GM18867 (cell line): Measurements from ENCODE around the gene ESR2.
"Not testable (repeated sequence)": the region's sequence is repeated elsewhere in the genome, so short reads cannot be mapped to it uniquely, and the experiment has no call there.

Source experiments
- ATAC-seq: cut with Tn5 transposase; IDR thresholded peaks from one replicate; pipeline ENCODE4 v1.9.1; 2021; ENCODE audit warnings: mild to moderate bottlenecking, moderate library complexity; ENCODE audit not compliant: unreplicated experiment

Gene ESR2

DNA sequence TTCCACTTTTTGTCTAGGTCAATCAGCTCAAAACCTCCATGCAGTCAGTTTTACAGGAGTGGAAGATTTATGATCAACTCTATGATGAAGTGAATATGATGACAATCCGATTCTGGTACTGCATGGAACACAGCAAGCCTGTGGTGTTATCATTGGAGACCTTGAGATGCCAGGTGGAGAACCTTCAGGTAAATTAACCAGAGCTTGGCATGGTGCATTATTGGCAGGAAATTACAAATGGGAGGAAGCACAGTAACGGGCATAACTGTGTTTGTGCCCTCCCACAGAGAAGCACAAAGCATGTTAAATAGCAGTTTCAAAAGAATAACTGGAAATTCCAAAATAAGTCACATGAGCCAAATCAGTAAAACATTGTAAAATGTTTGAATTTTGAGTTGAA is 135.6 kb downstream of the ESR2 start:
- ATAC-seq = no peak

DNA sequence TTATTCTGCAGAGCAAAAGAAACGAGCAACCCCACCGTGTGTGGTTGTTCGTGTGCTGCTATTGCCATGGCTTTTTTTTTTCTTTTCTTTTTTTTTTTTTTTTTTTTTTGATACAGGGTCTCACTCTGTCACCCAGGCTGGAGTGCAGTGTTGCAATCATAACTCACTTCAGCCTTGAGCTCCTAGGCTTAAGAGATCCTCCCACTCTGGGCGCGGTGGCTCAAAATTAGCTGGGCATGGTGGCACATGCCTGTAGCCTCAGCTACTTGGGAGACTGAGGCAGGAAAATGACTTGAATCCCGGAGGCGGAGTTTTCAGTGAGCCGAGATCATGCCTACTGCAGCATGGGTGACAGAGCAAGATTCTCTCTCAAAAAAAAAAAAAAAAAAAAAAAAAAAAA is 144.2 kb downstream of the ESR2 start:
- no peak for ATAC-seq

DNA sequence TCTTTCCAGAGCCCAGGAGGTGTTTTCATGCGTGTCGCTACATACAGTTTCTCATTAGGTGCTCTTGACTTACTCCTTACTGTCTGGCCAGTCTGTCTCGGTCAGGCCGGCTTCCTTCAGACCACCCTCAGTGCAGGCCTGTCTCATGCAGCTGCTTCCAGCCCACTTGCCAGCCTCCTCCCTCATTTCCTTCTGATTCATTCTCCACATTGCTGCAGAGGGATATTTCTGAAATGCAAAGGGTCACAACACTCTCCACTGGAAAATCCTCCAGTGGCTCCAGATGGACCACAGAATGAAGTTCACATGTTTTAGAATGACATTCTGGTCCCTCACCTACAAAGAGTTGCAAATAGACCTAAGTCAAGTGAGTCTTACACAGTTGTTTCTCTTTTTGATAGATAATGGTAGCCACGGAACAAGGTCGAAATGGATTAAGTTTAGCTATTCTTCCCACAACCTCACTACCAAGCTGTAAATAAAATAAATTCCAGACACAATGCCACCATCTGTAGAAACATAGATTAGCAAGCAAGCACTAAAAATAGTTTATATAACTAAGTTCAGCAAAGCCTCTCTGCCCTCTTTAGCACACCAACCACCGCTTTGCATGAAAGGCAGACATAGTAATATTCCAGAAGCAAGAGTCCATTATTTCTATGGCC is 146.9 kb downstream of the ESR2 start:
- no peak for ATAC-seq

DNA sequence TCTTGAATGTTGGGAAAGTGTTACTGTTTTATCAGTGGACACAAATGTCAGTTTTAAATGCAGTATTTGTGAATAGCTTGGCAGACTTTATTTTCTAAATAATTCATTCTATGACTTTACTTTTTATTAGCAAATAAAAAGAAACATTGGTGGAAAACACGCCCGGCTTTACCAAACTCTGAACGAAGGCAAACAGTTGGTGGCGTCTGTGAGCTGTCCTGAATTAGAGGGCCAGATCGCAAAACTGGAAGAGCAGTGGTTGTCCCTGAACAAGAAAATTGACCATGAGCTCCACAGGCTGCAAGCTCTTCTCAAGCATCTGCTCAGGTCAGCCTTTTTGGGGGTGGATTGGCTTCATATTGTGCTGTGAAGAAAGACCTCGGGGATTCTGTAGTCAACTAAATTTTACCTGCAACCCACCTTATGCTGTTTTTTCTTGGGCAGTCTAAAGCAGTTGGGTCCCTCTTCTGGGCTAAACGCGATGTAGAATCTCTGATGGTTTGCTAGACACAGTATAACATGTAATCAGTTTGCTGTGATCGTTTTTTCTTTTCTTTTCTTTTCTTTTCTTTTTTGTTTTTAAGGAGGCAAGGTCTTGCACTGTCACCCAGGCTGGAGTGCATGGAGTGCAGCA is 156.4 kb downstream of the ESR2 start:
- ATAC-seq = no peak

DNA sequence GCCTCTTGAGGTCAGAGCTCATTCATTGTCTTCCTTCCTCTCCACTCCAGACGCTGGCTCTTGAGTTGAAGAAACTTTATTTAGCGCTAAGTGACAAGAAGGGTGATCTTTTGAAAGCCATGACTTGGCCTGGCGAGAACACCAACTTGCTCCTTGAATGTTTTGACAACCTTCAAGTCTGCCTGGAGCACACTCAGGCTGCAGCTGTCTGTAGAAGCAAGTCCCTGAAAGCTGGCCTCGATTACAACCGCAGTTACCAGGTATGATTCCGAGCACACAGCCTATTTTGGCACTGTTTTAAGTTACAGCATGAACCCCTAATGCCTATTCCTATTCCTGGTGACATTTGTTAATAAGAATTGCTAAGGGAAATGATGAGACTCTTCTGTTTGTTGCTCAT is 167.6 kb downstream of the ESR2 start:
- no peak for ATAC-seq

DNA sequence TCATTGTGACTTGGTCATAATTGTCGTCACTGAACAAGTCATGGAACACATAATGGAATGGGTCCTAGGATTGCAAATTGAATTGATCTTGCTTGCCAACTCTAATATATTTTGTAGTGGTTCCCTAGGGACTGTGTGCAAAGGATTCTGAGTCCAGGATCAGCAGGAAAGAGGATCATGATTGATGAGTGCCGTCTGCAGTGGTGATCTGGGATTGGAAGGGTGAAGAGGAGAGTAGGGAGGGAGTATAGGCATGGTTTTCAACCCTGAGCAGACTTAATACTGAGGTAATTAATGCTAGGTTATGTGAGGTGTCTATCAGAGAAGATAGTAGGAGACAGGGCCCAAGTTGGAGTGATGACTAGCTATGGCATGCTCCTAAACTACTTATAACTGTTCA is 168.9 kb downstream of the ESR2 start:
- no peak for ATAC-seq

DNA sequence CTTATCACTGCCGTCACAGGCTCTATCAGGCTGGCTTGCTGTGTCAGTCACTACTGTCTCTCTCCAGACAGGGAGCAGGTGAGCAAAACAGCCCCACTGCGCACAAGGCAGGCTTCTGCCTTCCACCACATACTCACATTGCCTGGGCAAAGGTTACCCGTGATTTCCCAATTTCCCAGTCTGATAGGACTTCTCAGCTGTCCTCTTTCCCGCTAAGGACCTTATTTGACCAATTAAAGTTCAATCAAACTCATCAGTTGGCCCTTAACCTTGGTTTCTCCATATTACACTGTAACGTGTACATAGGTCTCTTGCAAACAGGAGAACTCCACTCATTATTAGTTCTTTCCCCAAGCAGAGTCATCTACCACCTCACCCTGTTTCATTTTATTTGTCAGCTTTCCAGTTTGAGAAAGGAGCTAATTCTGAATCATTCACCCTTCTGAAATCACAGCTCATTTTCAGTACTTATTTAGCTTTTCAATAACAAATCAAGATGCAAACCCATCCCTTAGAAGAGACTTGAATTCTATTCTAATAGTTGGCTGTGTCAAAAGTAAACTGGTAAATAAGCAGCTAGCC is 170.8 kb downstream of the ESR2 start:
- no peak for ATAC-seq

DNA sequence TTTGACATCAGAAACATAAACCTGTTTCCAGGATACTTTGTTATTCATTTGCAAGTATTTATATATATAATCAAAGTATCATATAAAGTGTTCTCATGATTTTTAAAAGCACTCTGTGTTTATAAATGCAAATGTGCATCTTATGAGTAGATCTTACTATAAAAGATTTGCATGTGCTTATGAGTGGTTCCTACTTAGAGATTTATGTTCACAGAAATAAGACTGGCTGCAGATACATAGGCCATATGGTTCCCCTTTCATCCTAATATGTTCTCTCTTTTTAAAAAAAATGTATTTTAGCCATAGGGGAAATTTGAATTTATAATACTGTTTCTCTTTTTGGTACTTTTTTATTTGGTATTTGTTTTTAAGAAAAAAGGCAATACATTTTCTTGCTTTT is 174.2 kb downstream of the ESR2 start:
- no peak for ATAC-seq

DNA sequence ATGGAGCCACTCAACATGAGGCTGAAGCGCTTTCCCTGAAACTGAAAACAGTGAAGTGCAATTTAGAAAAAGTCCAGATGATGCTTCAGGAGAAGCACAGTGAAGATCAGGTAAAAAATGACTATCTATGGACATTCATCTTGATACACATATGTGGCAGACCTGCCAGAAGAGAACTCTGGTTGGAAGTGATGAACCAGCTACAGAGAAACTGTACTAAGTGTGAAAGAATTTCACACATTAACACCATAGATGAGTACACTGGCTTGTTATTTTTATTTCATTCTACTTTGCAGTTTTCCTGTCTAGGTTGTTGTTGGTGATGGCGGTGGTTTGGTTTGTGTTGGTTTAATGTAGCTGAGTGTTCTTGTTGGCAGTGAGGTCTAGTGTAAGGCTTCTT is 174.7 kb downstream of the ESR2 start:
- no peak for ATAC-seq

DNA sequence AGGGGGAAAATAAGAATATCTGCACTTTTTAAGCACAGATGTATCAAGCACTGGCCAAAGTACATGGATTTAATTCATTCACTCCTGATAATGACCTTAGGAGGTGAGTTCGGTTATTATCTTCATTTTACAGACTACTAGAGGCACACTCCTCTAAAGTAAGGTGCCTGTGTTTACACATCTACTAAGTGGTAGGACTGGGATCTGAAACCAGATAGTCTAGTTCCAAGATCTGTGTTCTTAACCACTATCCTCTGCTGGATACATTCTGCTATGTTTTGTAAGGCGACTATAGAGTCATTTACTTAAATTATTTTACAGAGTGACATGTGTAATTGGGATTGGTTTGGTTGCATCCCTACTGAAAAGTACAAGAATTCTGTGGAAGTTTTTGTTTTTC is 175.3 kb downstream of the ESR2 start:
- ATAC-seq = no peak

DNA sequence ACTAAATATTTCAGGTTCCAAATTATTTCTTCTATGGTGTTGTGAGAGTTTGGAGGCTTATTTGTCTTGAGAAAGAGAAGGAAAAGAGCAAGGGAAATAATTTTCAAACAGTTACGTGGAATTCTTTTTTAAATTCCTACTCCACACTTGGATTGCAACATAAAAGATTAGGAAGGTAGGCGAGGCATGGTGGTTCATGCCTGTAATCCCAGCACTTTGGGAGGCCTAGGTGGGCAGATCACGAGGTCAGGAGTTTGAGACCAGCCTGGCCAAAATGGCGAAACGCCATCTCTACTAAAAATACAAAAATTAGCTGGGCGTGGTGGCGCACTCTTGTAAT is 175.8 kb downstream of the ESR2 start:
- not testable (repeated sequence) for ATAC-seq

DNA sequence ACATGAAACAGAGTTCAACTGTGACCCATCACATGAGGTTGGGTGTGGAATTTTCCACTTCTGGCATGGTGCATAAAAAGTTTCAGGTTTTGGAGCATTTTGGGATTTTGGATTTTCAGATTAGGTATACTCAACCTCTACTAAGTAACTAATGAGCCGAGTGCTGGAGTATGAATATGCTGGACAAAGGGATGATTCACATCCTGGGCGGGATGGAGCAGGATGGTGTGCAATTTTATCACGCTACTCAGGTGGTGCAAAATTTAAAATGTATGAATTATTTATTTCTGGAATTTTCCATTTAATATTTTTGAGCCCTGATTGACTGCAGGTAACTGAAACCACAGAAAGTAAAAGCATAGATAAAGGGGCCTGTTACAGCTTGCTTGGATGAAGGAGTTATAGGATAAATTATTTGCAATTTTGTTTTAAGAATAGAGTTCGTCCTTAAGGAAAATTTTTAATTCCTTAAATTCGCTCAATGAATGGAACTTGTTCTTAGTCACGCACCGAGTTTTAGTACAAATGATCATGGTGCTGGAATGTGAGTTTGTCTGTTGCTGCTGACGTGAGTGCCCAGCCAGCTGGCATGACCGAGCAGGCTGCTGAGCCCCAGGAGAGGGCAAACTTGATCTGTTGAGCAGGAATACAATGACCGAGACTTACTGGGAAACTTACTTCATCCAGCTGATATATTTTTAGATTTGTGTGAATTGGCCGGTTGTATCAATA is 176.3 kb downstream of the ESR2 start:
- ATAC-seq = no peak

DNA sequence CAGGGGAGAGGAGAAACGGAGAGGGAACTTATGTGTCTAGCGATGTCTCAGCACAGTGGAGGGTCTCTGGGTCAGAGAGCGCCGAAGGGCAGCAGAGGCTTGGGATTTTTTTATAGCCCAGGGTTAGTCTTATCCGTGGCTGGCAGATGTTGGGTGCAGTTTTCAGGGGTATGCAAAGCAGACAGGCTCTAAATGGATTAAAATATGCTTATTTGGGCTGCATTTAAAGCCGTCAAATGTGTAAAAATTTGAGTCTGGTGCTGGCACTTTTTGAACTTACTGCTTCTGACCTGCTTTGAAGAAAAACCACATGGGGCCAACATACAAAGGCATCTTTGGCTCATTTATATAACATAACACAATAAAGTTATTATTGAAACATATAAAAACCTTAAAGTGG is 178.8 kb downstream of the ESR2 start:
- ATAC-seq = no peak

DNA sequence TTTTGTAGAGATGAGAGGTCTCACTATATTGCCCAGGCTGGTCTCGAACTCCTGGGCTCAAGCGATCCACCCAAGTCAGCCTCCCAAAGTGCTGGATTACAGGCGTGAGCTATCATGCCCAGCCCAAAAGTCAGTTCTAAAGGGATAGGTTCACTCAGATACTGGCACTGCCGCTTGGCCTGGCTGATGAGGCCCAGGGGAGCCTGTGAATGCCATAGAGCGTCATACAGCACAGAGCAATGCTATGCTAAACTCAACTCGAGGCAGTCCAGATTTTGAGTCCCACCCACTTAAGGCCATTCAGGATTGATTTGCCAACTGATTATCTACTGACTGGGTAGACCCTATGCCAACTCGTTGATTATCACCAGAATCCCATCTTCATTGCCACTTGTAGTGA is 179.4 kb downstream of the ESR2 start:
- no peak for ATAC-seq

DNA sequence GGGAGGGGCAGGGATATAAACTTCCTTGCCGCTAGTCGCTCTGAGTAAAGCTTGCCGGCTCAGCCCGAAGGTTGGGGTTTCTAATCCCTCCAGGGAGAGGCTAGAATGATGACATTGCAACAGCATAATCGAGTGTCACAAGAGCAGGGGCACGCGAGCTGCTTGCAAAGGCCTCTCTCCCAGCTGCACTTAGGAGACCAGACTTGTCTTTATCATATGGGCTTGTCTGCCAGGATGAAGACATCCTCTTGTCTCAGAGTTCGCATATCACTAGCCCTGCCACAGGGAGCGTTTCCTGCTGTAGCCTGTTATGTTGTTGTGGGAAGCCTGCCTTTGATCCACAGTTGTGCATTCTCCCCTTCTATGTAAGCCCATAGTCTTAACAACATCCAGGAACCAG is 180.0 kb downstream of the ESR2 start:
- ATAC-seq = no peak

DNA sequence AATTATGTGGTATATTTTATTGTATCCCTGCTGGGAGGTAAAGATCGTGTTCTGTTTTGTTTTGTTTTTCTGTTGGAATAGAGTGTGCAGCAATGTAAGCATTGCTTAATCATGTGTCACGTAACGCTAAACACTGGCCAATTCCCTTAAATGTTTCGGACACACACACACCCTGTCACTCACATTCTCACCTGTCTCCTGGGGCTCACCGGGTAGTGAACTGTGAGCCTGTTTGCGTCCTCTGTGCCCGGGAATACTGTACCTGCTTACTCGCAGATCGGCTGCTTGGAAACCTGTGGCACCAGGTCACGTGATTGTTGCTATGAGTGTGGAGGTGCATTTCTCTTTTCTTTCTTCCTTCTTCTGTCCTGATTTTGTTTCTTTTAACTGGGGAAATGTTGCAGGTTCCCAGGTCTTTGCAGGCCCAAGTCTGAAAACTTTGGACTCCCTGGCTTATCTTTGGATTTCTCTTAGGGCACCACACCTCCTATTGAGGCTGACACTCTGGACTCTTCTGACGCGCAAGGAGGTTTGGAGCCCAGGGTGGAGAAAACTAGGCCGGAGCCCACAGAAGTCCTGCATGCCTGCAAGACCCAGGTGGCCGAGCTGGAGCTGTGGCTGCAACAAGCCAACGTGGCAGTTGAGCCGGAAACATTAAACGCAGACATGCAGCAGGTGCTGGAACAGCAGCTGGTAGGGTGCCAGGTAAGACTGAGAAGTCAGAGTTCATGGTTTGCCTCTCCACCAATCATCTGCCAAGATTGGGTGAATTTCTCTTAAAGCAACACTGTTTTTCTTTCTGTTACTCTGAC is 181.1 kb downstream of the ESR2 start:
- no peak for ATAC-seq

DNA sequence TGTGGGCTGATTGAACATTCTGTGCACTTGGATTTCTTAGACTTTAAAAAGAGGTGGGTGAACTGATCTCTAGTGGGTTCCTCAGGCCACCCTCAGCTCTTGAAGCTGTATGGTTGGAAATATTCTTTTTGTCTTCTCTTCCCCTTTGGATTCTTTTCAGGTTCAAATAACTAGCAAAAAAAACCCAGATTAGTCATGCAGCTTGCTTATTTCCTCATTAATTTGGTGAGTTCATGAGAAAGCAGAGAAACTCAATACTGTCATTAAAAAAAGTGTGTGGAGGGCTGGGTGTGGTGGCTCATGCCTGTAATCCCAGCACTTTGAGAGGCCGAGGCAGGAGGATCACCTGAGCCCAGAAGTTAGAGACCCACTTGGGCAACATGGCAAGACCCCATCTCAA is 183.4 kb downstream of the ESR2 start:
- ATAC-seq = no peak

DNA sequence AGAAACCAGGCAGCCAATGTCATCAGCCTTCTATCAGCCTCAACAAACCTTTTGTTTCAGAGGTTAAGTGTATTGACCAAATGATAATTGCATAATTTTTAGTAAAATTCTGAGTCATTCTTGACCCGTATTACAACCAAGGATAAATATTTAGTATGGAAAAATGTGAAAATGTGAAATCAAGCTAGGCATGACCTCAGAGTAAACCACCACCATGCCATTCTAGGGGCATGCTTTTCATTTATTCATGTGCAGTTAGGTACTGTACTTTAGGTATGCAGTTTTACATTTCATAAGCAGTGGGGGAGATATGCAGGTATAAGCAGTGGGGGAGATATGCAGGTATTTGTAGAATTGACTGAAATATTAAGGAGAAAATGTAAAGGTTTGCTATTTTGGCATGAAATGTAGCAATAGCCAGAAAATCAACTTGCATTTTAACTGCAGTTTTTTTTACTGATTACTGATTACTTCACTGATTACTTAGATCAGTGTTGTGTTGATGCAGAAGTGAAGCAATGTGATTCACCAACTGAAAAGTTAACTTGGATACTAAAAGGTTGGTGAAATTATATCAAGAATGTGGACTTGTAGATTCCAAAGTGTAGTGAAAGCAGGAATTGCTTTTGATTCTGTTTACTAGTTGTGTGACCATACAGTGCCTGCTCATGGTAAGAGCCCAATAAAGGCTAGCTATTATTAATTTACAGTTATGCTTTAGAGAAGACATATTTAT is 184.2 kb downstream of the ESR2 start:
- ATAC-seq = no peak

DNA sequence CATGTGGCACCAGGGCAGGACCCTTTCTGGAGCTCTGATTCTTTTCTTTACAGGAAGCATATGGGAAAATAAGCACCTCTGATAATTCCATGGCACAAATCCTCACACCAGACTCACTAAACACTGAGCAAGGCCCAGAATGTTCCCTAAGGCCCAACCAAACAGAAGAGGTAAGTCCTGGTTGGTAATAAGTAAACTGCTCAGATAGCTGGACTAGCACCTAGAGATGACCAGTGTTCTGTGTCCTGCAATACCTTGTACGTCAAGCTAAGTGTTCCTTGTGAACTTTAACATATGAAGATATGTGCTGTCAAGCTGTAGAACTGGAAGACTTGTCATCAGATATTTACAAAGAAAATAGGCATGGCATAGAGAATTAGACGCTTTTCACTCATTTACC is 186.7 kb downstream of the ESR2 start:
- ATAC-seq = no peak

DNA sequence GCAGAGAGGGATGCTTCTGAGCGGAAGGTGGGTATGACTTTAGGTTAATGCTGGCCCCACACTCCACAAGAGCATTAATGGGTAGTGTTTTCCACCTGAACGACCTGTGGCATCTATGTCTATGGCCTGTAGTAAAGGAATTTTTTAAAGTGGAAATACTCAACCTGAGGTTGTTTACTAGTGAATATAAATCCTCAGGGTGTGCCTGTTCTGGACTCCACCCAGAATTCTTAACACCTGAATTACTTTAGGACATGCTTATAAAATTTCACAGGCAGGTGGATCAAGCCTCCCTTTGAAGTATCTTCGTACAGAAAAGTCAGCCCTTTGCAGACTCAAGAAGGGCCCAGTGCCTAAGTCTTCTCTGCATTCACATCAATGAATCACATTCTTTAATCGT is 196.1 kb downstream of the ESR2 start:
- no peak for ATAC-seq

DNA sequence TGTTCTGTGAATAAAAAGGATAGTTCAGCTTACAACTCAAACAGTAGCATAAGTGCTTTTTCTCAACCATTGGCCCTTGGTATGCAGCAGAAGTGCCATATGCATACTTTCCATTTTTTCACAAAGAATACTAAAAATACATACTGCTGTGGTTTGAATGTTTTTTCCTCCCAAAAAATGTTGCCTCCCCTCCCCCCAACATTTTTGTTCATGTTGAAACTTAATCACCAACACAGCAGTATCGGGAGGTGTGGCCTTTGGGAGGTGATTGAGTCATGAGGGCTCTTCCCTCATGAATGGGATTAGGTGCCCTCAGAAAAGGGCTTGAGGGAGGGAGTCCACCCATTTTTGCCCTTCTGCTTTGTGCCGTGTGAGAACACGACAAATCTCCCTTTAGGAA is 198.6 kb downstream of the ESR2 start:
- ATAC-seq = no peak
